ENCODE results near the gene TMEM145.

TMEM145 gene

DNA sequence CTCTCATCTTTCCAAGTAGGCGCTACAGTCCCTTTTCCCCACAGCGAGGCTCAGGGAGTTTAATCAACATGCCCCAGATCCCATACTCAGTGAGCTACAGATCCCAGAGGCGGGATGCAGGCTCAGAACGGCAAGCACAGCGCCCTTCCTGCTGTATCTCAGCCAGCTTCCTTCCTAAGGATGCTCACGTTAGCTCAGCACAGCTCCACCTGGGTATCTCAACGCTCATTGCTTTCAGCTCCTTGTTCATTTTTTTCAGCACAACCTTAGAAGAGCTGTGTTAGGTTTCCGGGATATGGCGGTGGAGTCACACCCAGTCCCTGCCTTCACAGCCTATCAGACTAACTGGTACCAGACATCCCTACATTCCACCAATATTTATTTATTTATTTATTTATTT, 9.2 kb downstream of the TMEM145 start:
- no peak for TF ChIP-seq POLR2AphosphoS5 (IDR thresholded peaks at IDR 0.05; ENCODE audit: low read depth, low read length)
- no peak for TF ChIP-seq SIN3A (IDR thresholded peaks at IDR 0.05; ENCODE audit: borderline replicate concordance, insufficient read depth, low read length)
- no peak for TF ChIP-seq FOXP2 (optimal IDR thresholded peaks at IDR 0.05; ENCODE audit: borderline replicate concordance, extremely low read depth, extremely low read length, insufficient read depth)
- TF ChIP-seq, protein P1, sequence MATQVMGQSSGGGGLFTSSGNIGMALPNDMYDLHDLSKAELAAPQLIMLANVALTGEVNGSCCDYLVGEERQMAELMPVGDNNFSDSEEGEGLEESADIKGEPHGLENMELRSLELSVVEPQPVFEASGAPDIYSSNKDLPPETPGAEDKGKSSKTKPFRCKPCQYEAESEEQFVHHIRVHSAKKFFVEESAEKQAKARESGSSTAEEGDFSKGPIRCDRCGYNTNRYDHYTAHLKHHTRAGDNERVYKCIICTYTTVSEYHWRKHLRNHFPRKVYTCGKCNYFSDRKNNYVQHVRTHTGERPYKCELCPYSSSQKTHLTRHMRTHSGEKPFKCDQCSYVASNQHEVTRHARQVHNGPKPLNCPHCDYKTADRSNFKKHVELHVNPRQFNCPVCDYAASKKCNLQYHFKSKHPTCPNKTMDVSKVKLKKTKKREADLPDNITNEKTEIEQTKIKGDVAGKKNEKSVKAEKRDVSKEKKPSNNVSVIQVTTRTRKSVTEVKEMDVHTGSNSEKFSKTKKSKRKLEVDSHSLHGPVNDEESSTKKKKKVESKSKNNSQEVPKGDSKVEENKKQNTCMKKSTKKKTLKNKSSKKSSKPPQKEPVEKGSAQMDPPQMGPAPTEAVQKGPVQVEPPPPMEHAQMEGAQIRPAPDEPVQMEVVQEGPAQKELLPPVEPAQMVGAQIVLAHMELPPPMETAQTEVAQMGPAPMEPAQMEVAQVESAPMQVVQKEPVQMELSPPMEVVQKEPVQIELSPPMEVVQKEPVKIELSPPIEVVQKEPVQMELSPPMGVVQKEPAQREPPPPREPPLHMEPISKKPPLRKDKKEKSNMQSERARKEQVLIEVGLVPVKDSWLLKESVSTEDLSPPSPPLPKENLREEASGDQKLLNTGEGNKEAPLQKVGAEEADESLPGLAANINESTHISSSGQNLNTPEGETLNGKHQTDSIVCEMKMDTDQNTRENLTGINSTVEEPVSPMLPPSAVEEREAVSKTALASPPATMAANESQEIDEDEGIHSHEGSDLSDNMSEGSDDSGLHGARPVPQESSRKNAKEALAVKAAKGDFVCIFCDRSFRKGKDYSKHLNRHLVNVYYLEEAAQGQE (IDR thresholded peaks at IDR 0.05; ENCODE audit: insufficient read depth in 1 of 2, low read depth in 2 of 2, low read length in 2 of 2): no peak
- TF ChIP-seq TAF1 (IDR thresholded peaks at IDR 0.05; ENCODE audit: borderline replicate concordance, insufficient read depth, low read length): no peak

DNA sequence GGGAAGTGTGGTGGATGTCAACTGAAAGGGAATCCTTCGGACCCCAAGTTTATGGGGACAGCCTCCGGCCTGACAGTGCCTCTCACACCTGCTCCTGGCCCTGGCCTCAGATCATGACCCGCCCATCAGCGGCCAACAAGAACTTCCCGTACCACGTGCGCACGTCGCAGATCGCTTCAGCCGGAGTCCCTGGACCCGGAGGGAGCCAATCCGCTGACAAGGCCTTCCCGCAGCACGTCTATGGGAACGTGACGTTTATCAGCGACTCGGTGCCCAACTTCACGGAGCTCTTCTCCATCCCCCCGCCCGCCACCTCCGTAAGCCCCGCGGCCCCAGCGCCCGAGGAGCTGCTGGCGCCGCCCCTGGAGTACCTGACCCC, 10.4 kb downstream of the TMEM145 start:
- TF ChIP-seq POLR2AphosphoS5 (IDR thresholded peaks at IDR 0.05; ENCODE audit: low read depth, low read length): no peak
- no peak for TF ChIP-seq SIN3A (IDR thresholded peaks at IDR 0.05; ENCODE audit: borderline replicate concordance, insufficient read depth, low read length)
- TF ChIP-seq, protein P1 (IDR thresholded peaks at IDR 0.05; ENCODE audit: insufficient read depth in 1 of 2, low read depth in 2 of 2, low read length in 2 of 2): no peak
- TF ChIP-seq TAF1 (IDR thresholded peaks at IDR 0.05; ENCODE audit: borderline replicate concordance, insufficient read depth, low read length): no peak
- no peak for TF ChIP-seq FOXP2 (optimal IDR thresholded peaks at IDR 0.05; ENCODE audit: borderline replicate concordance, extremely low read depth, extremely low read length, insufficient read depth)

DNA sequence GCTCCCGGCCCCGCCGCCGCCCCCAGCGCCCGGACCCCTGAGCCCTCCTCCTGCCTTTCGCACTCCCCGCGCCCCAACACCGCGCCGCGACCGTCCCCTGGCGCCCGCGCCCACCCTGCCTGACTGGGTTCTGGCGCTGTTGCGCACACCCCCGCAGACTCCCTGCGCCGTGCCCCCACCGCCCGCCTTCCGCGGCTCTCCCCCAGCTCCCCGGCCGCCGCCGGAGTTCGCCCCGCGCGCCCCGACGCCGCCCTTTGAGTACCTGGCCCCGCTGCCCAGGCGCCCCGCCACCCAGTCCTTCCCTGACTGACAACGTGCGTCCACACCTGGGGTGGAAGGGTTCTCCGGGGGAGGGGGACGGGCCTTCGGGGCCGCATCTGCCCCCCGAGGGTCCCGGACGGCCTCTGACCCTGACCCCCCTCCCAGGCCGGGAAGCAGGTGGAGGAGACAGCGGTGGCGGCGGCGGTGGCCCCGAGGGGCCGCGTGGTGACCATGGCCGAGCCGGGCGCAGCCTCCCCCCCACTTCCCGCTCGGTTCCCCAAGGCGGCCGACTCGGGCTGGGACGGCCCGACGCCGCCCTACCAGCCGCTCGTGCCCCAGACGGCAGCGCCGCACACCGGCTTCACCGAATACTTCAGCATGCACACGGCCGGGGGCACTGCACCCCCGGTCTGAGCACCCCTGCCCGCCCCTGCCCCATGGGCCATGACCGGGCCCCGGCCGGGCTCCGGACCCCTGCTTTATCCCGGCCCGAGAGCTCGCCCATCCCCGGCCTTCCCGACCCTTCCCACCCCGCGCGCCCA, 10.9 kb downstream of the TMEM145 start:
- TF ChIP-seq FOXP2 (optimal IDR thresholded peaks at IDR 0.05; ENCODE audit: borderline replicate concordance, extremely low read depth, extremely low read length, insufficient read depth) (no peak), TAF1 (IDR thresholded peaks at IDR 0.05; ENCODE audit: borderline replicate concordance, insufficient read depth, low read length) (no peak), POLR2AphosphoS5 (IDR thresholded peaks at IDR 0.05; ENCODE audit: low read depth, low read length) (no peak), SIN3A (IDR thresholded peaks at IDR 0.05; ENCODE audit: borderline replicate concordance, insufficient read depth, low read length) (no peak)
- TF ChIP-seq, protein P1 (IDR thresholded peaks at IDR 0.05; ENCODE audit: insufficient read depth in 1 of 2, low read depth in 2 of 2, low read length in 2 of 2): no peak

DNA sequence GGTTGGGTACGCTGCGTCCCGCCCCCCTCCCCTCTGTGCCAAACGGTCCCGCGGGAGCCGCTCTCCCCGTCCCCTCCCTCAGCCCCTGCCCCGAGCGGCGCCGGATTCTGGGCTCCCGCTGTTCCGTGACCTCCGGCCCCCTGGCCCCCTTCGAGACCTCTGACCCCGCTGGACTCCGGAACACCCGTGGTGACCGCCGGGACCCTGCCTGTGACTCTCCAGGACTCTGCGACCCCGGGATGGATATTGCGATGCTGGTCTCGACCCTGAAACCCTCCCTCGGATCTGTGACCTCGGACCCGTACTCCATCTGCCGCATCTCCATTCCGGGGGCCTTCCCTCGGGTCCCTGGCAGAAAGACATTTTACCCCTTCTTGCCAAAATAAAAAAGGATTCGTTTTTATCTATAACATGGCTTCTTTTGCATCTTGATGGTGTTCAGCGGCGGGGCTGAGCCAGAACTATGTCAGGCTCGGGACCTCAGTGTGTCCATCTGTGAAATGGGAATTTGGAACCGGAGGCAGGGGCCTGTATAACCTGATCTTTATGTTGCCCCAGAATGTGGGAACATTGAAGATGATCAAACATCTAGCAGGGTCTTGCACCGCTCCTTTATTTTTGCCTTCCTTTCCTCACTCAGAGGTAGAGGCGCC, 11.7 kb downstream of the TMEM145 start:
- TF ChIP-seq POLR2AphosphoS5 (IDR thresholded peaks at IDR 0.05; ENCODE audit: low read depth, low read length) (no peak), SIN3A (IDR thresholded peaks at IDR 0.05; ENCODE audit: borderline replicate concordance, insufficient read depth, low read length) (no peak), FOXP2 (optimal IDR thresholded peaks at IDR 0.05; ENCODE audit: borderline replicate concordance, extremely low read depth, extremely low read length, insufficient read depth) (no peak), TAF1 (IDR thresholded peaks at IDR 0.05; ENCODE audit: borderline replicate concordance, insufficient read depth, low read length) (no peak)
- TF ChIP-seq, protein P1 (IDR thresholded peaks at IDR 0.05; ENCODE audit: insufficient read depth in 1 of 2, low read depth in 2 of 2, low read length in 2 of 2): no peak
